OCI-M1 (cell line): Measurements from ENCODE around the gene KCNJ10.

Source experiments
- DNase-seq: peaks from one replicate; lab custom pipeline; 2025; lab: John Stamatoyannopoulos, UW

Gene KCNJ10

GRCh38 chr1:159964144-159964543, 105.8 kb downstream of the KCNJ10 start:
- DNase-seq, result no peak

GRCh38 chr1:159962176-159962575, 107.8 kb downstream of the KCNJ10 start:
- DNase-seq, result no peak

DNA sequence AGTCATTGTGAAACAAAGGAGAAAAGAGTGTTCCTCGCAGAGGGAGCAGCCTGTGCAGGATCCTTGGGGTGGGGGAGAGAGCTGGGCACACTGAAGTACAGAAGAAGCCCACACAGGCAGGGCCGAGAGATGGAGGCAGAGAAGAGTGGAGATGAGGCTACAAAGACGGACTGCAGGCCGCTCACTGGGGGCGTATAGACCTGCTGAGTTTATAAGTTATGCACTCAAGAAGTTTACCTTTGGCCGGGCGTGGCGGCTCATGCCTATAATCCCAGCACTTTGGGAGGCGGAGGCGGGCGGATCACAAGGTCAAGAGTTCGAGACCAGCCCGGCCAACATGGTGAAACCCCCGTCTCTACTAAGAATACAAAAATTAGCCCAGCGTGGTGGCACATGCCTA, 108.3 kb downstream of the KCNJ10 start:
- DNase-seq, result no peak

GRCh38 chr1:159960721-159961381, 109.1 kb downstream of the KCNJ10 start:
- no peak for DNase-seq

DNA sequence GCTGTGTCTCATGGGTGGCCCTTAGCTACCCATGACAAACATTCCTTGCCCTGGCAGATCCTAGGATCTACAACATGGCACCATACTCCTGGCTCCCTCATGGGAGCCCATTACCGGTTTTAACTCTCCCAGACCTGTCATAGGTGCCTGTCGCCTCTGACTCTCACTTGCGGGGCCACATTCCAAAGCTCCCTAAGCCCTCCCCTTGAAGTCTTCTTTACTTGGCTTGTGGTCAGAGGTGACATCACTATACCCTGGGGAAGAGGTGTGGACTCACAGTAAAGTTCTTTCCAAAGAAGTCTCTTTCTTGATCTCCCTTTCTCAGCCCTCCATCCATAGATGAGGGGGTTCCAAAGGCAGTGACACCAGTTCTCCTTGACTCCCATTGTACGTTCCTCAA, 110.5 kb downstream of the KCNJ10 start:
- no peak for DNase-seq

DNA sequence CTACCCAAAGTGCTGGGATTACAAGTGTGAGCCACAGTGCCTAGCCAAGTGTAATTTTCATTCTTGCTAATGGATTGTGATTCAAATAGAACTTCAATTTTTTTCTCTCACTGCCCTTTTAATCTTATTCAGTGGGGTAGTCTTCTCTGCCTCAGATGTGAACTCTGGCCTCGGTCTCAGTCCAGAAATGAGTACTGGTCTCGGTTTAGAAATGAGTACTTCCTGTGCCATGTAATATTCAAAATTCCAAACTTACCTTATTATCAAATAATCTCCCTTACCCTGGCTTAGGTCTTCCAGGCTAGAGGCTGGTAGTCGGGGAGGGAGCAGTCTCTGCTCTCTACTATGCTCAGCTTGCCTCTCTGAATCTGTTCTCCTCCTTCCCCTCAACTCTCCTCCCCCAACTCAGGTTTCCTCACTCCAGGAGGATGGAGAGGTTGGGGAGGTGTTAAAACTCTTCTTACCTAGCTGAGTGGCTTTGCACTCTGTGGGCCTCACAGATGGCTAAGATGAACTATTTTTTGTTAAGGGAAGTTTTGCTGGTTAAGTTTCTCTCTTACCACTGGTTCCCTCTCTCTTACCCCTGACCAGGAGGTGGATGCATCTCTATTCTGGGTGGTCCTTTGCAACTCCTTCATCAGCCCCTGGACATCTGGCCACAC, 111.1 kb downstream of the KCNJ10 start:
- DNase-seq, result no peak

GRCh38 chr1:159957824-159958268, 112.1 kb downstream of the KCNJ10 start:
- DNase-seq, result peak; percentile 84

DNA sequence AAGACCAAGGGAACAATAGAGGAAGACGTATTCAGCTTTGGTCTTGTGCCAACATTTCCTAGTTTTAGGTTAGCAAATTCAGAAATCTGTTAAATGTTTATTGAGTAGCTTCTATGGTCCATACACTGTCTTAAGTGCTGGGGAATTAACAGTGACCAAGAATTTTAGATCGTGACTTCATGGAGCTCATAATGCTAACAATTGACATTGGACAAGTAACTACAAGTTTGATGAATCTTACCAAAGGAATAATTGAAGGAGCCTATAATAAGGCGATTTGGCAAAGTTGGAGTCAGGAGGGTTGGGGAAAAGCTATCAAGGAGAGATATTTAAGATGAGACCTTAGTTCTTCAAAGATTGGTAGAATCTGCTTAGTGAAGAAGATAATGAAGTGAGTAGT, 114.5 kb downstream of the KCNJ10 start:
- DNase-seq, result no peak

DNA sequence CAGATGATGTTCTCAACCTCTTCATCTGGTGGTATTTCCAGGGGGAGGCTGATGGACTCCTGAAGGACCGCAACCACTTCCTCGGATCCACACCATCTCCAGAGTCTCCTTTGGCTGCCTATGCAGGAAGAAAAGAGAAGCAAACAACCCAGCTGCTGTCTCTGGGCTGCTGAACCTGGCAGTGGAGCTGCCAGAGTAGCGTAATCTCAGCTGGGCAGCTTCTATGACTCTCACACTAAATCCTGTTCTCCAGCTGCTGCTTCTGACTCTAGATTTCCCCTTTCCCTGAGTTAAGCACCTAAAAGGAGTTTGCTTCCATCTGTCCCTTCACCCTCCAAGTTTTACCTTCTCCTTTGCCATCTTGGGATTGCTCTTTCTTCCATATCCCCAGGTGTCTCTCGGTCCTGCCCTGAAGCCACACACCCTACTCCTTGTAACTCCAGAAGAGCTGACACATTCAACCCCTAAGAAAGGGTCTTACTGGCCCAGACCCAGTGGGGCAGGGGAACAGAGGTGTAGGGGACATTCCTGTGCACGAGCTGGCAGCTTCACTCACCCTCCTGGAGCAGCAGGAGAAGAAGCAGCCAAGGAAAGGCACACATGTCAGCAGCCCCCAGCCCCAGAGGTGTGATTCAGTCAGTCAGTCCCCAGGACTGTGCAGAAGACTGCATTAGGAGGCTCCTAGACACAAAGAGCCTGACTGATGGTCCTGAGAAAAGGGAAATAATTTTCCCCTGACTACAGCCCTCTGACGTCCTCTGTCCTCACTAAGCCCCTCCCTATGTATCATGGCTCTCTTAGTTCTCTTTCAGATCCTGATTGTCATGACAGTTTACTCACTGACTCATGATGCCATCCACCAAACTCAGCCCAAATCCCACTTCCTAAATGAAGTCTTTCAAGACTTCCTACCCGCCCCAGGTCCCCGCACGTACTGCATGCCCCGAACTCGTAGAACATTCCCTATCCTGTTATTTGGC, 116.1 kb downstream of the KCNJ10 start, which contains the start of gene SLAMF9:
TSS of gene SLAMF9 (minus strand) at position 702 of the 980 bp plus-strand sequence. CDS start at position 602, 100 bp downstream.
- DNase-seq, result peak; percentile 40

DNA sequence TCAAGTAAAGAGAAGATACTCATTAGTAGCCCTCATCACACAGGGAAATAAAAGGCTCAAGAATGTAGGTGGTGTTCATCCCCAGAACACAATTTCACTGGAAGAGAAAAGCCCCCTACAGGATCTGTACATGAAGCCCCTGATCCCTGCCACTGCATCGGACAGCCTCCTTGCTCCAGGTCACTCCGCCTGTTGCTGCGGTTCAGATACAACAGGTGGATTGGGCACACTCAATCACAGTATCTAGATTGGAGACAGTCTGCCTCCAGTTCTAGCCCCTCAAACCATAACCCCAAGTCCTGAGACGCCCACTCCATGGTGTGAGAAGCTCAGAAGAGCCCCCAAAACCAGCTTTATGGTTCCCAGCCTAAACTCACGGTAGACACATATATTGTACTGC, 117.0 kb downstream of the KCNJ10 start:
- DNase-seq, result no peak

DNA sequence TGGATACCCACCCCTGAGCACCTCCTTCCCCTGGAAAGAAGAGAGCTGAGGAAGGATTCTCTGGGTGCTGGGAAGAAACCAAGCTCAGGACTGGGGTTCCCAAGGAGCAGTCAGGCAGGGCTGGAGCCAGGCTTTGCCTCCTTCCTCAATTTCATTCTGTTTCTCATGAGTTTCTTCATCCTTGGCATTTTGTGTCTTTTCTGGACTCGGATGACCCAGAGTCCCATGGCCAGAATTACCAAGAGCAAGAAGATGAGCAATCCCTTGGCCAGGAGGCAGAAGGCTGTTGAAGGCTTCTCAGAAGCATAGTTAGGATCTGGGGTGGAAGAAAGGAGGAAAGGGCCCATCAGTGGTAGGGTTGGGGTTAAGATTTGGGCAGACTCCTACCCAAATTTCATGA, 118.4 kb downstream of the KCNJ10 start:
- no peak for DNase-seq

DNA sequence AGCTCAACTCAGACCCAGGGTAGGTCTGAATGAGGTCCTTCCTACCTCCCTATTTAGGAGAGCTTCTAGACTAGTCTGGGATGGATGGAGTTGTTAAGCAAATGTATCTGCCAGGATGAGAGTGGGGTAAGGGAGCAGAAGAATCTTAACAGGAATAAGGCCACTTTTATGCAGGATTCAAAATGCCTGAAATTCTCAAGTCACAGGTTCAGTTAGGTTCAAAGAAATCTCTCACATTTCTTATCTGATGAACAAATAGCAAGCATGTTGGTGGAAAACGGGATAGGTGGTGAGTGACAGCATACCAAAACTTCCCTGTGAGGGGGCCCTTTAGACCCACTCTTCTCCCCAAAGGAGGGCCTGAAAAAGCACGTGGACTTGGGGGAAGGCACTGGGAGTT, 118.9 kb downstream of the KCNJ10 start:
- no peak for DNase-seq

DNA sequence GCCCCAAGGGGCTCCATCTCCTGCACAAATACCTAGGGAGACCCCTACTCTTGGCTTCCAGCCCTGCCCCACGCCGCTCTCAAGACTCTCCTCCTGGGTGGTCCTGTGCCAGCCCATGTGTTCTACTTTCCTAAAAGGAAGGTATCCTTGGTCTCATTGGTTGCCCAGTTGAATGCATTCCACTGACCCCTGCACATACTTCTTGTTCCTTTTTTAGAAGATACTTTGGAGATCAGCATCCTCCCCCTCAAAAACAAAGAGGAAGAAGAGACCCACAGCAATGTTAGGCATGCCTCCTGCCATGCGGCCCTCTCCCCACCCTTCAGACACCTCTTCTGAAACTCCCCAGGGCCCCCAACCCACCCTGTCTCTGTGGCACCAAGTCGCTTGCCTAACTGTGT, 120.0 kb downstream of the KCNJ10 start:
- no peak for DNase-seq

GRCh38 chr1:159949123-159949522, 120.8 kb downstream of the KCNJ10 start:
- no peak for DNase-seq
